Cardiac fibroblast (primary cell): Measurements from ENCODE around the gene SIN3B.
A peak's percentile ranks its signal among the peaks of the same experiment; 100 is the strongest.

Source experiments
- DNase-seq, 2 donors: peaks; one replicate each; pipeline versions ENCODE4 v3.0.0 to v3.0.0-alpha.2; 2010; ENCODE audit warnings: low read depth in 2 of 2
- H3K4me3 ChIP-seq, 2 donors: replicated peaks in 1 of 2; 1 replicate in 1 of 2; 2 replicates in 1 of 2; pipeline ENCODE4 v1.5.1; 2011; ENCODE audit warnings: low read depth in 2 of 2, low read length in 2 of 2, mild to moderate bottlenecking in 2 of 2, moderate library complexity in 1 of 2
- CTCF ChIP-seq: IDR thresholded peaks from one replicate; pipeline ENCODE4 v1.5.1; 2011; ENCODE audit warnings: low read depth, mild to moderate bottlenecking, low read length, inconsistent platforms

The SIN3B gene

GRCh38 chr19:16834747-16835146 lies 5.5 kb downstream of the SIN3B start:
- no peak overlapping the region for H3K4me3 ChIP-seq
- DNase-seq, result peak in 1 of 2 donors; percentile 59
- no peak for TF ChIP-seq CTCF

- peak in 1 of 2 donors; percentile 26 for DNase-seq
- no peak for TF ChIP-seq CTCF
- no peak overlapping the region for H3K4me3 ChIP-seq
These were observed 7.2 kb downstream of the SIN3B start for GRCh38 chr19:16836115-16837034.

- no peak overlapping the region for H3K4me3 ChIP-seq
- no peak for TF ChIP-seq CTCF
- DNase-seq, result no peak
These were observed 7.8 kb downstream of the SIN3B start for GRCh38 chr19:16837035-16837362.

GRCh38 chr19:16841391-16841926 lies 12.3 kb downstream of the SIN3B start:
- no peak for TF ChIP-seq CTCF
- no peak for DNase-seq
- no peak overlapping the region for H3K4me3 ChIP-seq

- no peak for TF ChIP-seq CTCF
- no peak for DNase-seq
- H3K4me3 ChIP-seq, result no peak overlapping the region
These were observed 17.7 kb downstream of the SIN3B start for GRCh38 chr19:16846901-16847300.

GRCh38 chr19:16847430-16847829 lies 18.2 kb downstream of the SIN3B start:
- no peak overlapping the region for H3K4me3 ChIP-seq
- TF ChIP-seq CTCF, result no peak
- no peak for DNase-seq

GRCh38 chr19:16849168-16849567 lies 20.0 kb downstream of the SIN3B start:
- TF ChIP-seq CTCF, result no peak
- H3K4me3 ChIP-seq, result no peak overlapping the region
- DNase-seq, result peak in 1 of 2 donors; percentile 69
